Putamen (tissue), 1 donor: ENCODE measurements around the gene LRRC3B.
"Not testable (repeated sequence)": the region's sequence is repeated elsewhere in the genome, so short reads cannot be mapped to it uniquely, and the experiment has no call there.

Source experiments
- DNase-seq: peaks from one replicate; pipeline ENCODE4 v3.0.0-alpha.2; 2016; ENCODE audit warnings: low spot score

The LRRC3B gene, protein sequence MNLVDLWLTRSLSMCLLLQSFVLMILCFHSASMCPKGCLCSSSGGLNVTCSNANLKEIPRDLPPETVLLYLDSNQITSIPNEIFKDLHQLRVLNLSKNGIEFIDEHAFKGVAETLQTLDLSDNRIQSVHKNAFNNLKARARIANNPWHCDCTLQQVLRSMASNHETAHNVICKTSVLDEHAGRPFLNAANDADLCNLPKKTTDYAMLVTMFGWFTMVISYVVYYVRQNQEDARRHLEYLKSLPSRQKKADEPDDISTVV

DNA sequence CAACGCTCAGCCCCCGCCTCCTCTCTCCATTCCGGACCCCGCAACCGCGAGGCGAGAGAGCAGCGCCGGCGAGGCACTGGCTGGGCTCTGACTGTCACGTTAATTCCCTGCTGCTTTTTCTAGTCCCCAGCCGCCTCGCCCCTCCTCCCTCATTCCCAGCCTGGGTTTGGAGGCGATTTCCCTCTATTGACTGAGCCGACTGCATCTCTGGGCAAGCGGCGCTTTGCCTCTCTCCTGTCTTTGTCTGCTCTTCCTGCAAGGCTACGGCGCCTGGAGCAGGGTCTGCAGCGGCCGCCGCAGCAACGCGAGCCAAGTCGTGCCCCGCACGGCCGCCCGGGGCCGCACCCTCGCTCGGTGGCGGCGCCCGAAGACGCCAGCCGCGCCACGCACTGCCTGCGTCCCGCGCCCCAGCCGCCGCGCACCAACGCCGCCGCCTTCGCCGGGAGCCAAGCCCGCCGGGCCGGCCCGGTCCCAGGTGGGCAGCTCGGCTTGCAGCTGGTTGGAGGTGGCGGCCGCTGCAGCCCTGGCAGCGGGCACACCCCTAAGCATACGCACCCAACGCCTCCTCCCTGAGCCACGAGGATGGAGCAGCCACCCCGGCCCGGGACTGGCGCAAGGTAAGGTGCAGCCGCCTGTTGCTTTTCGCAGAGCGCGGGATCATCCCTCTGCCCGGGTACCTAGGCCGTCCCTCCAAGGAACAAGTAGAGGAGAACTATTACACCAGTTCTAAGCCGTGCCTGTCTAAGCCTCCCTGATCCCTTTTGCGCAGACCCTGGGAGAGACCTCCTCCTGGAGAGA lies at the start of gene LRRC3B:
Gene LRRC3B (plus strand): TSS at position 152 of the 798 bp plus-strand sequence. CDS start 86,901 bp downstream, outside the sequence.
- DNase-seq, result peak; percentile 30

DNA sequence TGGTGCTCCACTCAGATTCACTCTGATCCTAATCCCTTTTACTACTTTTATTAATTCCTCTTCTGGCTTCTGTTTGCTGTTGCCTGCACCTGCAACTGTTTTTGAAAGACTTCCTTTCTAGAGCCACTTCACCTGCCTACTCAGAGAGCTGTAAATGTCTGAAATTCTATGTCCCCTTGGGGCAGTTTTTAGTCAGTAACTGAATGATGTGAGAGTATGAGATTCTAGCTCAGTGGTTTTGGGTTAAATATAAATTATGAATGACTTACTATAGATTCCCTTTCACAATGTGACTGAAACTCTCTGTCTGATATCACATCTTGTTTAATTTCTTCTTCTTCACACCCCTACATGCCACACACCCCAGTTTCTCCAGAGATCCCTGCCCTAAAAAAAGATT lies 47.8 kb upstream of the LRRC3B start:
- DNase-seq, result no peak

DNA sequence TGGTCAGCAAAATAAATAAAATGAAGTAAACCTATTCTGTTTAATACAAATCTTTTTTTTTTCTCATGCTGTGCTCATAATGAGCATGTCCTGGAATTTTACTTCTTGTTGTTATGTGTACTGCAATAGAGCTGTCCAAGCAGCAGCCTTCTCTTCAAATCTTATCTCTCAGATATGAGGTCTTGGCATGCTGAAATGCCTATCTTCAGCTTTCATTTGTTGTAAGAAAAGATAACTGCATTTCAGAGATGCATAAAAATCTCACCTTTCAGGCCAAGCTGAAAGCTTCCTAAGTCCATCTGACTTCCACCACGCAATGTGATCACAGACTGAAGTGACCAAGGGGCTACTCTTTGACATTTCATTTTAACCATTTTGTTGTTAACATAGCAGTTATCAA lies 43.5 kb upstream of the LRRC3B start:
- no peak for DNase-seq

DNA sequence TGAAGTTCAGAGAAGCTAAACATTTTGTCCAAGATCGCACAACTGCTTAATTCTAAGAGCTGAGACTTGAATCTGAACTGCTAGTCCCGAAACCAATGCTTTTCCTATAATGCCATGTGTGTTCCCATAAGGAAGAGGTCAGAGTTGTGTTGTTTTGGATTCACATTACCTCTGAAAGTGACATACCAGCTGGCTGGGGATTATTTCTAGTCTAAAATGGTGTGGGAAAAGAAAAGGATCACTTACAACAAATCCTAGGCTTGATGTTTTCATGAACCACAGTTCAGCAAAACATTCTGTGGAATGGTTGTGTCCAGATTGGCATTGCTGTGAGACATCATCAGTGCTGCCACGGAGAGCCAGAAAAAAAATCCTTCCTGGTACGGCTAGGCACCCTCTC lies 35.0 kb upstream of the LRRC3B start:
- DNase-seq, result no peak

DNA sequence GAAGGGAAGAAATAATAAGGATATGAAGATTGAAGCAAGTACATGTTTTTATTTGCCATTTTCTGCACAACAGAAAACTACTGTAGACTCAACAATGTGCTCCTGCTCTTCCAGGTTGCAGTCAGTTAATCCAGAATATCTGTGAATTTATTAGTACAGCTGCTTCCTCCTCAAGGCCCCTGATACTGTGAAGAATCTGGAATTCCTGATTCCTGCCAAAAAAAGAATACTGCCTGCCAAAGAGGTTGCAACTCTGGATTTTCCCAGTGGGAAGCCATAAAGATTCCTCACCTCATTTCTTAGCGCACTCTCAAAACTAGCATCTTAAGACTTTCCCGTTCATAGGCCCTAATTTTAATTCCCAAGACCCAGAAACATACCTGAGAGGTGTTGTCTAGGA lies 33.6 kb upstream of the LRRC3B start:
- no peak for DNase-seq

DNA sequence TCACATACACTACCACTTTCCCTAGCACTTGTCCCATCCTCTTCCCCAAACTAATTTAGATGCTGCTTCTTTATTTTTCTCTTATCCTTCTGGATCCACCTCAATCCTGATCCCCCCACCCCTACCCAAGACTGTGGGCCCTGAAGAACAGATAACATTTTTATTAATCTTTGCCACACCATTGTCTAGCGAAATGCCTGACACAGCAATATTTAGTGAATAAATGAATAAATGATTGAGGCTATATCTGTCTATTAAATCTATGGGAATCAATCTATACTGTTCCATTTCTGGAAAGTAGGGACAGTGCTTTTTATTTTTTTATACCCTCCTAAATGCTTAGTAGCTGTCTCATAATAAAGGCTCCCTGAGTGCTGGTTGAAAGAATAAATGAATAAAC lies 32.9 kb upstream of the LRRC3B start:
- DNase-seq, result no peak

DNA sequence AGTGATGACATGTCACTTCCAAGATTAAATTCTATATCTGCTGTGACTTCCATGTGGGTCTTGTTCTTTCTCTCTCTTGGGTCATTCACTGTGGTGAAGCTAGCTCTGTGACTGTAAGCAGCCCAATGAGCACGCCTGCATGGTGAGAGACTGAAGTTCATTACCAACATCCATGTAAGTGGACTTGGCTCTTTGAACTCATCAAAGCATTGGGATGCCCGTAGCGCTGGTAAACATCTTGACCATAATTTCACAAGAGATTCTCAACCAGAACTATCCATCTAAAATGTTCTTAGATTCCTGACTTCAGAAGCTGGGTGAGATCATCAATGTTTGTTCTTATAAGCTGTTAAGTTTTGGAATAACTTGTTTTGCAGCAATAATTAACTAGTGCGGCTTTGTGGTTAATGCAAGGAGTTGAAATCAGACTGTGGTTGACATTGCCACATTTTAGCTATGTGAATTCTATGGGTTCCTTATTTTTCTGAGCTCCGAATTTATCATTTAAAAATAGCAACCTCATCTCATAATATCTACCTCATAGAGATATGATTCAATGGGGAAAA lies 31.6 kb upstream of the LRRC3B start:
- no peak for DNase-seq

DNA sequence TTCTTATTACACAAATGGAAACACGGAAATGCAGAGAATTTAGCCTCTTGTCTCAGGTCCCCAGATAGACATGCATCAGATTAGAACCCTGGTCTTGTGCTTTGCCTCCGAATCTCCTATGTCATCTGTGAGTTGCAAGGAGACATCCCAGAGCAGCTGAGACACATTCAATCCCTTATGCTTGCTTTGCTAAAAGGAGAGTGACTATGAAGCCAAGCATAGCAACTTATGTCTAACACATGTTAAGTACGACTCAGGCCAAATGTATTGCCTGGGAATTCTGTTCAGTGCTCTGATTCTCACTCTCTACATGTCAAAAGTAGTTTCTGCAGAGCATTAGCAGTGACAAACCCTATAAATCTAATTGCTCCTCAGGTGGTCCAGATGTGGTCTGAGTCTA lies 30.6 kb upstream of the LRRC3B start:
- no peak for DNase-seq

DNA sequence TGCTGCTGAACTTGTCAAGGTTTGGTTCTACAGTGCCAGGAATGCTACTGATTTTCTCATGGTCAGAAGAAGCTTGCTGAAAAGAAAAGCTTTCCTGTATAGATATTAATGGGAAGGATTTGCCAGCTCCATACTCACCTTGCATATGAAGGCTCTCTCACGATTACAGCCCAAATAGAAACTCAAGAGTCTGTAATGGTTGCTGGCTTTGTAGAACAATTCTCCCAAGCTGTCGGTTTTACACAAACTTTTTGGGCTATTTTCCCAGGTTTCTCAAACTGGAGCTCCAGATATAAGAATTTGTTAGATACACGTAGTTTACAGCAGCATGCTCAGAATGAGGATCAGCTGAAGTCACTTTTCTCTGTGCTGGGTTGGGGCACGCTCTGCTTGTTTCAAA lies 30.1 kb upstream of the LRRC3B start:
- no peak for DNase-seq

DNA sequence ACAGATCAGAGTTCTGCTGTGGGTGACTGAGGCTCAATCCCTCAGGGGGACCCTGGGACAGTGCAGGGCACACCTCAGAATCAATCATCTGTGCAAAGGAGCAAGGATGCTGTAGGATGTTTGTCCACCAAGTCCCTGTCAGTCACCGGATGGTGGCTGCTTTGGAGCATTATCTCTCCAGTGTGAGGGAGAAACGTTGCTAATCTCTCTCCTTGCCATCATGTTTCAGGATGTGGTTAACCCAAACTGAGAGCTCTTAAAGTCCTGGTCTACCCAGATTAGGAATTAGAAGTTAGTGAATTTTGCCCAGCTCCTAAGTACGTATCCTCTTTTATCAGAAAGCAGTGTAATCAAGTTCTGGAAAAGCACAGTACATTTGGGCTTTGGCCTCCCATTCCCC lies 26.2 kb upstream of the LRRC3B start:
- no peak for DNase-seq

DNA sequence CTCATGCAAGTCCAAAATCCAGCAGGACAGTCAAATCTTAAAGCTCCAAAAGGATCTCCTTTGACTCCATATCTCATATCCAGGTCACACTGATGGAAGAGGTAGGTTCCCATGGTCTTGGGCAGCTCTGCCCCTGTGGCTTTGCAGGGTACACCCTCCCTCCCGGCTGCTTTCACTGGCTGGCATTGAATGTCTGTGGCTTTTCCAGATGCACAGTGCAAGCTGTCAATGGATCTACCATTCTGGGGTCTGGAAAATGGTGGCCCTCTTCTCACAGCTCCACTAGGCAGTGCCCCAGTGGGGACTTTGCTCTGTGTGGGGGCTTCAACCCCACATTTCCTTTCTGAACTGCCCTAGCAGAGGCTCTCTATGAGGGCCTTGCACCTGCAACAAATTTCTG lies 19.3 kb upstream of the LRRC3B start:
- DNase-seq, result not testable (repeated sequence)

DNA sequence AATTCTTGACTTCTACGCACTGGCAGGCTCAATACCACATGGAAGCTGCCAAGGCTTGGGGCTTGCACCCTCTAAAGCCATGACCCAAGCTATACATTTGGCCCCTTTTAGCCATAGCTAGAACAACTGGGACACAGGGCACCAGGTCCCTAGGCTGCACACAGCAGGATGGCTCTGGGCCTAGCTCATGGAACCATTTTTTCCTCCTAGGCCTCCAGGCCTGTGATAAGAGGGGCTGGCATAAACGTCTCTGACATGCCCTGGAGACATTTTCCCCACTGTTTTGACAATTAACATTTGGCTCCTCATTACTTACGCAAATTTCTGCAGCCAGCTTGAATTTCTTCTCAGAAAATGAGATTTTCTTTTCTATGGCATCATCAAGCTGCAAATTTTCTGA lies 18.8 kb upstream of the LRRC3B start:
- DNase-seq, result not testable (repeated sequence)

DNA sequence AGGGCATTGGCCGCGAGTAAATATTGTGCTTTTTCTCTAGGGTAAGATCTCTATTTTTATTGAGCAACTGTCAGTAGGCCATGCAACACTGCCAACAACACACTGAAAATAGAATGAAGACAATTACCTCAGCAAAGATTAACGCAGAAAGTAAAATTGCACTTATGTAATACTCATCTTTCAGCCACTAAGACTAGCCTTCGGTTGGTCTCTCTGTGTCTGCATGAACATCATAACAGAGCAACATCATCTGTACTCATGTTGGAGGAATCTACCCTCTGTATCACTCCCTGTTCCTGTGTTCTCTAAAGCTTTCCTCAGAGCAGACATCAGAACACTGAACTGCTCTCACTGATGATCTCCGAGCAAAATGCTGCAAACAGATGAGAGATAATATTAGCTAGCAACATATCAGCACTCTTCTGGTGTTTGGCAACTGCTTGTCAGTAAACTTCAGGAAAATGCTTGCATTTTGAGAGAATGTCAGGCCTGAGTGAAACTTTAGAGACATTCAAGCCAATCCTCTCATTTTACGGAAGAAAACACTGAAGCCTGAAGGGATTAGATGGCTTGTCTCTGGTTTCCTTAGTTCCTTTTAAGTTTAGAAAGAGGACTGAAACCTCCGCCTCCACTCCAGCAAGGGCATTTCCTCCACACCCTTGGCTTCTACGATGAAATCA lies 8.4 kb upstream of the LRRC3B start:
- no peak for DNase-seq

DNA sequence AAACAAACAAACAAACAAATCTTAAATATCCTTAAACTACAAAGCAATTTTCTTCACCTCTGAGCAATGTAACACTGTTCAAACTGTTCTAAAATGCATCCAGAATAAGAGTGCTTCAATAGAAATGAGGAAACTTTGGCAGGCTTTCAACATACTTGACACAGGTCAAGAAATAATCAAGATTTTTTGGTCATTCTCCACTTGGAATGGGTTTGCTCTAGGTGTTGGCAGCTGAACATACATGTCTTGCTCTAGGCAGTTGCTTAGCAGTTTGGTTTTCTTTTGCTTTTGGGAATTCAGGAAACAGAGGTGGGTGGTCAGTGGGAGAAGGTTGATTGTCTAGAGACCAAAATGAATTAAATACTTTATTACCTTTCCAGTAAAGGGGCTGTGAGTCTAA lies 1.4 kb upstream of the LRRC3B start:
- no peak for DNase-seq

DNA sequence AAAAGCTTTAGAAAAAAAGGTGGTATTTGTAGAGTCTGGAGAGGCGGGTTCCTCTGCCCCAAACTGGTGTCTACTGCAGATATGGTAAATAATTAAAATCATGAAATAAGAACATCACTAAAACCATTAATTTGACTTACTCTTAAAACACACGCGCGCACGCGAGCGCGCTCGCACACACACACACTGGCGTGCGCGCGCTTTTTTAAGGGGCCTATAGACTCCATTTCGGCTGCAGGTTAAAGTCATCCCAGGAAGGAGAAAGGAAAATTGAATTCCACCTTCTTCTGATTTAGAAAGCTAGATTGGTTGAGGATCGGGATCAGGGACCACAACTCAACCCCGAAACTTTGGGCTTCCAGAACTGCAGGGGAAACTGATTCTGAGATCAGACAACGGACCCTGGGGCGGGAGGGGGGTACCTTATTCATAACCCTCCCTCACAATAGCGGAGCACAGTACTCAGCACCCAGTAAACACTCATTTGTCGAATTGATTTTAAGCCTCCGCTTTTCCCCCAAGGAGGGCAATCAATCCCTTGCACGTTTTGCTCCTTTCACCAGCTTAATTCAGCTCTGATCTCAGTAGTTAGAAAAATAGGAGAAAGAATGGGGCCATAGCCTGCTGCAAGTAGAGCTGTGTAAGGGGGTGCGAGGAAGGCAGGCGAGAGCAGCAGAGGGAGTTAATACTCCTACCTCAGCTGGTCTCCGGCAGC lies 509 bp upstream of the LRRC3B start:
- DNase-seq, result peak; percentile 26

DNA sequence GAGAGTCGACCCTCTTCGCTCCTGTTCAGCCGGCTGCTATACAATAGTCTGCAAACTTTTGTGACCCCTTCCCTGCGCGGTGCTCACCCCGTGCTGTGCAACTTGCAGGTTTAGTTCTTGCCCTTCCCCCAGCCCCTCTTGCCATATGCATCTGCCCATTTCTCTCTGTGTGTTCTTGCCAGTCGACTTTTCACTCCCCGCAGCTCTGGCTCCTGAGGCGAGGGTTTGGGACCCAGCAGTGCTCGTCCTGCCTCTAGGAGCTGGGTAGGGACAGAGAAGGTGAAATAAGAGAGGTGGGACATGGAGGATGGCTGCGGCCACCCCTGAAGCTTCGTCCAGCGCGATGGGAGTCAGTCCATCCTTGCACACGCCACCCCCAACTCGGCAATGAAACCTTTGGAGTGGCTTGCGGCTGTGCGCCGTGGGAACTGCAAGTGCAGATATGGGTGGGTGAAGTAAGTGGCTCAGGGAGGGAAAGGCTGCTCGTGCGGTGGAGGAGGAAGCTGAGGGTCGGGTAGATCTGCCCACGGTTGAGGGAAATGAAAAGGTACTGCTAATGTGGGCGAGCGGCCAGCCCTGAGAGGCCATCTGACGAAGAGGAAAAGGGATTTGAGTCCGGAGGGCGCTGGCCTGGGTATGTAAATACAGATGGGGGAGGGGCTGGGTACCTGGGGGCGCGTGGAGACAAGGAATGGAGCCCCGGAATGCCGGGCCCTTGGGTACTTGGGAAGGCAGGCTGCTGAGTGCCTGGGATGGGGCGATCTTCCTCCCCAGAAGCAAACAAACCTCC lies 1.0 kb downstream of the LRRC3B start:
- no peak for DNase-seq

DNA sequence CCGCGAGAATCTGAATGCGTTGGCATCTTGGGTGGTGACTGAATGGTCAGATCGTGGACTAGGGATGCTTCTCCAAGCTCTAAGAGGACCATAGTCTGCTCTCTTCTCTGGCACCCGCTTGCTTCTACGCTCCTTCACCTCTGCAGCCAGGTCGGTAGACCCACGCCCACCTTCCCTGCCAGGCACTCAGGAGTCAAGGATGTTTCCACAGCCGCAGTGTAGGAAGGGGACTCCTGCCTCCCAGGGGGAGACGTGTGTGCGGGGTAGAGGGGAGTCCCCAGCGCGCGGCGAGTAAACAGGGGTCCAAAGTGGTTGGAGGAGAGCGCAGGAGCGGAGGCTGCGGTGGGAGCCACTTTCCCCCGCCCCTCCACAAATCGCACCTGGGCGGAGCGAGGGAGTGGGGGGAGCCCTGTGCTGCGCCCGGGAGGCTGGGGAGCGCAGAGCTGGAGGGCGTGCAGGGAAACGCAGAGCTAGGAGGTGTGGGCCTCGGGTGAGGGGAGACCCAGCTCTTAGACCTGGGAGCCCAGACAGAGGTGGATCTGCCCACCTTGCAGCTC lies 1.7 kb downstream of the LRRC3B start:
- DNase-seq, result peak; percentile 42

DNA sequence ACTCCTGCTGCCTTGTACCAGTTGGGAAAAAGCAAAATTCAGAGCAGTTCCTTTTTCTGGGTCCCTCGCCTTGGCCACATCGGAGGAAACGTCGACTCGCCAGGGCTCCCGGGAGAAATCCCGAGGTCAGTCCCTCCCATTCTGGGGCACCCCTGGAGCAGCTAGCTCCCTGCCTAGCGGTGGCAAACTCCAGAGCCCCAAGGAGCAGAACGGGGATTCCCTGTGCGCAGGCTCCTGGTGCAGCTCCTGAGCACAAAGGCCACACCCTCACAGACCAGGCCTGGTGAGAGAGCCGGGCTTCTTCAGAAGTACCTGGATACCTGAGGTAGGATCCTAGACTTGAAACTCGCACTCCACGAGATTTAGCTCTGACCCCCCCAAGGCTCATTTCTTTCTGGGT lies 2.6 kb downstream of the LRRC3B start:
- DNase-seq, result no peak

DNA sequence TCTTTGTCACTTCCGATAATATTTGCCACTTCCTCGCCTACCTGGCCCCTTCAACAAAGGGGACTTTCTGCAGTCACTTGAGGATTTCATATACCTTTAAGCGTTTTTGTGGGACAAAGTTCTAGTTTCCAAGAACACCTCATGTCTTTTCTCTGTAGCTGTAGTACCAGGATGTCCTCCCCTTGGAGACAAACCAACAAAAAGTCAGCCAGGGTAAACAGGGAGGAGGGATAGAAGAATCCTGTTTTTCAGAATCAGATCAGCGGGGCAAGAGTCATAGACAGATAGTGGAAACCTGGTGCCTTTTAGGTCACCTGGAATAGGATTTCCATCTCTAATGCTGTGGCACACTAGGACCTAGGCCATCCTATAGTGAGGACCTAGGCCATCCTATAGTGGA lies 4.5 kb downstream of the LRRC3B start:
- DNase-seq, result no peak

DNA sequence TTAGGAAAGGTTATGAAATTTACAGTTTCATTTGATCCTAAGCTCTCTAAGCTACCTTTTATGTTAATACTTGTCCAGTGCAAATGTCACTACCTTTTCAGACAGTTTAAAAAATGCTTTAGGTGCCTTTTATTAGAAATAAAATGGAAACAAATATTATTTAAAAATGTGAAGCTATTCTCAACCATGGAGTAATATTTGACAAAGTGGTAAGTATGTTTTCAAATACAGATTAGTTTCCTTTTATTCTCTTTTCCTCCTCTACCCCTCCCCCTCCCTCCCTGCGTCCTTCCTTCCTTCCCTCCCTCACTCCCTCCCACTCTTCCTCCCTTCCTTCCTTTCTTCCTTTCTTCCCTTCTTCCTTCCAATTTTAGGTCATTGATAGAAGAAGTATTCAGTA lies 6.3 kb downstream of the LRRC3B start:
- no peak for DNase-seq
